ENCODE data around the gene CARNS1.

- TF ChIP-seq CTCF (IDR thresholded peaks at IDR 0.05 in 8 of 11, conservative IDR thresholded peaks at IDR 0.05 in 3 of 11) (no peak), POLR2A (IDR thresholded peaks at IDR 0.05) (no peak)
Observed at GRCh38 chr11:67398661-67399563, 16.6 kb upstream of the CARNS1 start.

All from spleen (tissue), 7 donors.